ENCODE results near the gene SH2D1B. TPM values are rescaled to one million over a fixed set of nuclear protein-coding genes. Genes with fewer than 3 reads are reported as not detected.

Gene SH2D1B
- total and polyA plus RNA-seq, 2 donors (not counting 3 experiments of a cell fraction or from before 2014, with no cell fraction given), result not detected

- Histone ChIP-seq H3K4me2 (ENCODE audit: insufficient read depth, low read length) (no peak overlapping the region), H3K4me3 (replicated peaks in 1 of 3; ENCODE audit: insufficient read depth in 1 of 3, low read depth in 1 of 3, low read length in 3 of 3) (no peak overlapping the region), H3K36me3 (ENCODE audit: control insufficient read depth in 2 of 2, extremely low read depth in 1 of 2, insufficient read depth in 2 of 2, low read length in 2 of 2) (peaks cover 0 to 4% of the 10 kb centered on the region in 2 experiments), H3K9ac (replicated peaks; ENCODE audit: extremely low read depth, insufficient read depth, low read length) (no peak overlapping the region), H3K27ac (ENCODE audit: insufficient read depth, low read depth, low read length) (no peak overlapping the region), H4K20me1 (replicated peaks; ENCODE audit: control insufficient read depth, extremely low read depth, insufficient read depth, low read length) (no peaks in the 10 kb centered on the region), H3K4me1 (ENCODE audit: control insufficient read depth, extremely low read depth, insufficient read depth, low read length) (no peaks in the 10 kb centered on the region), H3K27me3 (ENCODE audit: control insufficient read depth in 2 of 2, insufficient read depth in 2 of 2, low read length in 2 of 2) (no peaks in the 10 kb centered on the region), H2AFZ (ENCODE audit: low read depth, low read length) (no peak overlapping the region), H3K9me1 (replicated peaks; ENCODE audit: control insufficient read depth, extremely low read depth, insufficient read depth, low read length) (no peaks in the 10 kb centered on the region), H3K79me2 (ENCODE audit: control insufficient read depth, insufficient read depth, low read length) (no peaks in the 10 kb centered on the region), H3K9me3 (replicated peaks; ENCODE audit: control insufficient read depth, insufficient read depth, low read length) (no peaks in the 10 kb centered on the region)
- BruUV-seq (replicated peaks), result no TSS peak
- FAIRE-seq, result no peak
- TF ChIP-seq JUN (IDR thresholded peaks at IDR 0.05; ENCODE audit: borderline replicate concordance, insufficient read depth, insufficient read length, low read depth), result no peak
- TF ChIP-seq CTCF (IDR thresholded peaks at IDR 0.05; ENCODE audit: extremely low read depth in 1 of 2, insufficient read depth in 1 of 2, low read depth in 1 of 2, low read length in 2 of 2), result no peak
- no peak for TF ChIP-seq GATA2 (IDR thresholded peaks at IDR 0.05; ENCODE audit: insufficient read depth, insufficient read length, low read depth, low read length)
- no peak for TF ChIP-seq POLR2A (IDR thresholded peaks at IDR 0.05; ENCODE audit: low read depth, low read length)
- TF ChIP-seq EZH2 (IDR thresholded peaks at IDR 0.05; ENCODE audit: borderline replicate concordance, low read depth, low read length, severe bottlenecking), result no peak
- no peak for DNase-seq (ENCODE audit: low read depth, low spot score)
- POLR2A ChIA-PET, result no interaction called here
- intact Hi-C loops (cut with micrococcal nuclease), result no loop called here
- dilution Hi-C loops (cut with MboI; ENCODE audit: extremely low pct_ligation_motif_present, low sequenced_read_pairs), result no loop called here
- CTCF ChIA-PET, result interaction anchor here (0.9 to 4.4 kb wide), 5 partner anchors 8 to 309 kb away, joined by 3 to 24 read pairs (median 4); no protein-coding TSS in a partner anchor
These were observed 46.5 kb downstream of the SH2D1B start for GRCh38 chr1:162365284-162366020.
